WERI-Rb-1 (cell line): ENCODE measurements around the gene PPP1R17.

ENCODE experiments used
- DNase-seq: peaks from one replicate; pipeline ENCODE4 v3.0.0-alpha.2; 2020
- H3K27ac ChIP-seq: fragments of 250-450 bp; sonication (Bioruptor Pico); 2 replicates; pipeline ENCODE4 v1.5.1; 2020; ENCODE audit warnings: mild to moderate bottlenecking, moderate library complexity
- H3K27me3 ChIP-seq: fragments of 250-450 bp; sonication (Bioruptor Pico); 2 replicates; pipeline ENCODE4 v1.5.1; 2021; ENCODE audit warnings: mild to moderate bottlenecking, low read depth, moderate library complexity; ENCODE audit not compliant: insufficient read depth, severe bottlenecking
- H3K36me3 ChIP-seq: fragments of 250-450 bp; sonication (Bioruptor Pico); 2 replicates; pipeline ENCODE4 v1.5.1; 2020; ENCODE audit warnings: mild to moderate bottlenecking, moderate library complexity
- H3K4me3 ChIP-seq: 2 replicates; pipeline ENCODE4 v1.5.1; 2011; ENCODE audit warnings: low read depth, mild to moderate bottlenecking, control low read depth, low read length
- H3K9me3 ChIP-seq: fragments of 250-450 bp; sonication (Bioruptor Pico); 2 replicates; pipeline ENCODE4 v1.5.1; 2021; ENCODE audit warnings: mild to moderate bottlenecking, moderate library complexity; ENCODE audit not compliant: severe bottlenecking
- CTCF ChIP-seq: IDR thresholded peaks from 2 replicates; pipeline ENCODE4 v1.5.1; 2011; ENCODE audit warnings: low read depth, mild to moderate bottlenecking, control low read depth, inconsistent platforms, low read length

The PPP1R17 gene

GRCh38 chr7:31748084-31748483, 61.1 kb downstream of the PPP1R17 start:
- Histone ChIP-seq H3K36me3 (peaks cover 3% of the 10 kb centered on the region; the same call in 1 of the 2 replicates), H3K27me3 (no peaks in the 10 kb centered on the region), H3K27ac (no peak overlapping the region), H3K4me3 (no peak overlapping the region), H3K9me3 (no peaks in the 10 kb centered on the region)
- no peak for TF ChIP-seq CTCF
- DNase-seq = no peak

GRCh38 chr7:31751726-31752125, 64.7 kb downstream of the PPP1R17 start:
- no peaks in the 10 kb centered on the region for H3K9me3 ChIP-seq
- no peaks in the 10 kb centered on the region for H3K27me3 ChIP-seq
- no peak for TF ChIP-seq CTCF

More at GRCh38 chr7:31751726-31752125, 64.7 kb downstream of the PPP1R17 start:
- H3K4me3 ChIP-seq = no peak overlapping the region
- no peak for DNase-seq
- H3K36me3 ChIP-seq = peaks cover 3% of the 10 kb centered on the region; the same call in 1 of the 2 replicates
- no peak overlapping the region for H3K27ac ChIP-seq
